IMR-90 (cell line): ENCODE measurements around the gene NTSR2.

ENCODE experiments used
- BHLHE40 ChIP-seq: fragments of 150-350 bp; IDR thresholded peaks from 2 replicates; pipeline ENCODE4 v1.6.1; 2016; ENCODE audit warnings: mild to moderate bottlenecking, low read depth, low read length
- MAFK ChIP-seq: IDR thresholded peaks from 2 replicates; pipeline ENCODE4 v1.6.1; 2012; ENCODE audit warnings: low read depth, low read length, improper control_type of control experiment
- POLR2A ChIP-seq: IDR thresholded peaks from 2 replicates; pipeline ENCODE4 v1.6.1; 2012; ENCODE audit warnings: mild to moderate bottlenecking, low read depth, low read length
- RAD21 ChIP-seq: IDR thresholded peaks from 2 replicates; pipeline ENCODE4 v1.6.1; 2012; ENCODE audit warnings: low read length, improper control_type of control experiment
- USF2 ChIP-seq: fragments of 150-350 bp; IDR thresholded peaks from 2 replicates; pipeline ENCODE4 v1.6.1; 2017; ENCODE audit warnings: mild to moderate bottlenecking, antibody characterized with exemption, low read length, low read depth
- TF ChIP-seq, protein P1 (sequence below): conservative IDR thresholded peaks from 2 replicates; pipeline ENCODE4 v1.5.1; 2012; ENCODE audit warnings: mild to moderate bottlenecking, low read depth, low read length, improper control_type of control experiment

DNA sequence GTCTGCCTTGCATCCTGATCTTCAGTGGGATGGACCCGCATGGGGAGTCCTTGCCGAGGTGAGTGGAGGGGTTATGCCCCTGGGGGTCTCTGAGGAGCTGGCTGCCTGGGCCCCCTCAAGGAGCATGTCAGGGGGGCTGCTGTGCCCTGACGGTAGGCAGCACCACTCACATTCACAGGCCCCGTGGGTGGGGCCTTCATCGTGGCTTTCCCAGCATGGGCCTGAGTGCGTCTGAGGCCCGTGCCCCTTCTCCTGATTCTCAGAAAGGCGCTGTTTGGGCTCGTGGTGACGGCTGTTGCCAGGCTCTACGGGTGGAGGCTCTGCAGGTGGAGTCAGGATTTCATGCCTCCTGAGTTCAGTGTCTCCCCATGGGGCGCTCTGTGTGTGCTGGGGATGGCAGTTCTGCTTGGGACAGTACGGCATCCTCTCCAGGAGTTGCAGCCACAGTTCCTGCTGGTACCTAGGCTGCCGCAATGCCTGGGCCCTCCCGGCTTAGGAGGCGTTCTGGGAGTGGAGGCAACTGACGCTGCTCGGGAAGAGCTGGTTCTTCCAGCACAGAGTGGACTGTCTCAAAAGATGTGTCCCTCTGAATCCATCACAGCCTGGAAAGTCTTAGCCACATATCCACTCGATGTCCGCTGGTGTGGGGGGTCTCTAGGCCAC, 57.3 kb downstream of the NTSR2 start:
- no peak for TF ChIP-seq RAD21
- TF ChIP-seq, protein P1, sequence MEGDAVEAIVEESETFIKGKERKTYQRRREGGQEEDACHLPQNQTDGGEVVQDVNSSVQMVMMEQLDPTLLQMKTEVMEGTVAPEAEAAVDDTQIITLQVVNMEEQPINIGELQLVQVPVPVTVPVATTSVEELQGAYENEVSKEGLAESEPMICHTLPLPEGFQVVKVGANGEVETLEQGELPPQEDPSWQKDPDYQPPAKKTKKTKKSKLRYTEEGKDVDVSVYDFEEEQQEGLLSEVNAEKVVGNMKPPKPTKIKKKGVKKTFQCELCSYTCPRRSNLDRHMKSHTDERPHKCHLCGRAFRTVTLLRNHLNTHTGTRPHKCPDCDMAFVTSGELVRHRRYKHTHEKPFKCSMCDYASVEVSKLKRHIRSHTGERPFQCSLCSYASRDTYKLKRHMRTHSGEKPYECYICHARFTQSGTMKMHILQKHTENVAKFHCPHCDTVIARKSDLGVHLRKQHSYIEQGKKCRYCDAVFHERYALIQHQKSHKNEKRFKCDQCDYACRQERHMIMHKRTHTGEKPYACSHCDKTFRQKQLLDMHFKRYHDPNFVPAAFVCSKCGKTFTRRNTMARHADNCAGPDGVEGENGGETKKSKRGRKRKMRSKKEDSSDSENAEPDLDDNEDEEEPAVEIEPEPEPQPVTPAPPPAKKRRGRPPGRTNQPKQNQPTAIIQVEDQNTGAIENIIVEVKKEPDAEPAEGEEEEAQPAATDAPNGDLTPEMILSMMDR, result no peak
- TF ChIP-seq BHLHE40, result no peak
- TF ChIP-seq USF2, result no peak
- no peak for TF ChIP-seq POLR2A
- no peak for TF ChIP-seq MAFK
